ENCODE measurements around the gene TEX29. TPM values are rescaled to one million over a fixed set of nuclear protein-coding genes. Genes with fewer than 3 reads are reported as not detected.

The TEX29 gene
- total RNA-seq, 1 experiment from 2014 or later, result 0.45 TPM

GRCh38 chr13:111281751-111282311, 38.6 kb upstream of the TEX29 start:
- H3K27ac ChIP-seq (ENCODE audit: low read depth, low read length, poor library complexity, severe bottlenecking), result no peak overlapping the region

GRCh38 chr13:111282425-111282824, 38.0 kb upstream of the TEX29 start:
- intact Hi-C loops (cut with micrococcal nuclease; ENCODE audit: unreplicated experiment), result no loop called here
- POLR2A ChIA-PET (ENCODE audit: low non-redundant PET), result no interaction called here
- Histone ChIP-seq H3K9me3 (ENCODE audit: low read depth, low read length, poor library complexity, severe bottlenecking) (no peaks in the 10 kb centered on the region), H3K4me1 (ENCODE audit: insufficient read depth, low read length, poor library complexity, severe bottlenecking) (no peaks in the 10 kb centered on the region), H3K27ac (ENCODE audit: low read depth, low read length, poor library complexity, severe bottlenecking) (no peak overlapping the region), H3K36me3 (ENCODE audit: insufficient read depth, low read length, poor library complexity, severe bottlenecking) (peaks cover 14% of the 10 kb centered on the region), H3K27me3 (replicated peaks; ENCODE audit: insufficient read depth, low read depth, low read length, poor library complexity) (no peaks in the 10 kb centered on the region), H3K4me3 (ENCODE audit: low read depth, low read length, poor library complexity, severe bottlenecking) (no peak overlapping the region)
- CTCF ChIA-PET, result no interaction called here
- DNase-seq (ENCODE audit: low spot score), result no peak
- BruUV-seq (replicated peaks), result no TSS peak
- TF ChIP-seq EZH2 (IDR thresholded peaks at IDR 0.05; ENCODE audit: borderline replicate concordance, low read depth, low read length, poor library complexity, severe bottlenecking), result no peak
- TF ChIP-seq, protein P1, sequence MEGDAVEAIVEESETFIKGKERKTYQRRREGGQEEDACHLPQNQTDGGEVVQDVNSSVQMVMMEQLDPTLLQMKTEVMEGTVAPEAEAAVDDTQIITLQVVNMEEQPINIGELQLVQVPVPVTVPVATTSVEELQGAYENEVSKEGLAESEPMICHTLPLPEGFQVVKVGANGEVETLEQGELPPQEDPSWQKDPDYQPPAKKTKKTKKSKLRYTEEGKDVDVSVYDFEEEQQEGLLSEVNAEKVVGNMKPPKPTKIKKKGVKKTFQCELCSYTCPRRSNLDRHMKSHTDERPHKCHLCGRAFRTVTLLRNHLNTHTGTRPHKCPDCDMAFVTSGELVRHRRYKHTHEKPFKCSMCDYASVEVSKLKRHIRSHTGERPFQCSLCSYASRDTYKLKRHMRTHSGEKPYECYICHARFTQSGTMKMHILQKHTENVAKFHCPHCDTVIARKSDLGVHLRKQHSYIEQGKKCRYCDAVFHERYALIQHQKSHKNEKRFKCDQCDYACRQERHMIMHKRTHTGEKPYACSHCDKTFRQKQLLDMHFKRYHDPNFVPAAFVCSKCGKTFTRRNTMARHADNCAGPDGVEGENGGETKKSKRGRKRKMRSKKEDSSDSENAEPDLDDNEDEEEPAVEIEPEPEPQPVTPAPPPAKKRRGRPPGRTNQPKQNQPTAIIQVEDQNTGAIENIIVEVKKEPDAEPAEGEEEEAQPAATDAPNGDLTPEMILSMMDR (conservative IDR thresholded peaks at IDR 0.05; ENCODE audit: low read depth, low read length), result no peak

More at GRCh38 chr13:111281751-111282311, 38.6 kb upstream of the TEX29 start:
- DNase-seq (ENCODE audit: low spot score), result no peak
- ChIA-PET POLR2A (ENCODE audit: low non-redundant PET) (no interaction called here), CTCF (no interaction called here)
- no TSS peak for BruUV-seq (replicated peaks)
- peaks cover 14% of the 10 kb centered on the region for H3K36me3 ChIP-seq (ENCODE audit: insufficient read depth, low read length, poor library complexity, severe bottlenecking)
- H3K27me3 ChIP-seq (replicated peaks; ENCODE audit: insufficient read depth, low read depth, low read length, poor library complexity), result no peaks in the 10 kb centered on the region
- TF ChIP-seq, protein P1 (conservative IDR thresholded peaks at IDR 0.05; ENCODE audit: low read depth, low read length), result no peak
- TF ChIP-seq EZH2 (IDR thresholded peaks at IDR 0.05; ENCODE audit: borderline replicate concordance, low read depth, low read length, poor library complexity, severe bottlenecking), result no peak
- no peaks in the 10 kb centered on the region for H3K4me1 ChIP-seq (ENCODE audit: insufficient read depth, low read length, poor library complexity, severe bottlenecking)
- no peaks in the 10 kb centered on the region for H3K9me3 ChIP-seq (ENCODE audit: low read depth, low read length, poor library complexity, severe bottlenecking)
- no peak overlapping the region for H3K4me3 ChIP-seq (ENCODE audit: low read depth, low read length, poor library complexity, severe bottlenecking)
- intact Hi-C loops (cut with micrococcal nuclease; ENCODE audit: unreplicated experiment), result no loop called here

- peaks cover 14% of the 10 kb centered on the region for H3K36me3 ChIP-seq (ENCODE audit: insufficient read depth, low read length, poor library complexity, severe bottlenecking)
- TF ChIP-seq EZH2 (IDR thresholded peaks at IDR 0.05; ENCODE audit: borderline replicate concordance, low read depth, low read length, poor library complexity, severe bottlenecking), result no peak
- TF ChIP-seq, protein P1 (conservative IDR thresholded peaks at IDR 0.05; ENCODE audit: low read depth, low read length), result no peak
- CTCF ChIA-PET, result no interaction called here
- no peak for DNase-seq (ENCODE audit: low spot score)
- intact Hi-C loops (cut with micrococcal nuclease; ENCODE audit: unreplicated experiment), result no loop called here
- no peaks in the 10 kb centered on the region for H3K9me3 ChIP-seq (ENCODE audit: low read depth, low read length, poor library complexity, severe bottlenecking)
- H3K27ac ChIP-seq (ENCODE audit: low read depth, low read length, poor library complexity, severe bottlenecking), result no peak overlapping the region
- H3K4me1 ChIP-seq (ENCODE audit: insufficient read depth, low read length, poor library complexity, severe bottlenecking), result no peaks in the 10 kb centered on the region
- POLR2A ChIA-PET (ENCODE audit: low non-redundant PET), result no interaction called here
- no TSS peak for BruUV-seq (replicated peaks)
- no peaks in the 10 kb centered on the region for H3K27me3 ChIP-seq (replicated peaks; ENCODE audit: insufficient read depth, low read depth, low read length, poor library complexity)
- no peak overlapping the region for H3K4me3 ChIP-seq (ENCODE audit: low read depth, low read length, poor library complexity, severe bottlenecking)
These were observed 37.4 kb upstream of the TEX29 start for GRCh38 chr13:111282997-111283396.
